Measurements from ENCODE around the gene NUB1.

GRCh38 chr7:151317936-151318335 is 23.7 kb upstream of the NUB1 start:
- TF ChIP-seq POLR2AphosphoS5 (IDR thresholded peaks at IDR 0.05) (no peak), POLR2A (IDR thresholded peaks at IDR 0.05) (no peak), CTCF (IDR thresholded peaks at IDR 0.05) (no peak), EP300 (IDR thresholded peaks at IDR 0.05) (no peak)
